GM23338 (cell line): ENCODE data around the gene ANGPTL7. TPM values are rescaled to one million over a fixed set of nuclear protein-coding genes. Genes with fewer than 3 reads are reported as not detected.

Source experiments
- ATAC-seq: fragments of 200-7000 bp; cut with Tn5 transposase; 3 replicates; pipeline ENCODE4 v1.9.1; 2020
- DNase-seq: peaks from one replicate; pipeline ENCODE4 v3.0.0-alpha.2; 2015; ENCODE audit warnings: low spot score
- H2AFZ ChIP-seq: fragments of 200-600 bp; sonication (generic); 2 replicates; pipeline ENCODE4 v1.8.0; 2016; ENCODE audit warnings: antibody characterized with exemption, mild to moderate bottlenecking, moderate library complexity
- H3F3A ChIP-seq: fragments of 200-600 bp; sonication (generic); replicated peaks from 2 replicates; pipeline ENCODE4 v1.8.0; 2017; ENCODE audit warnings: antibody characterized with exemption, mixed run types, low read depth
- H3K27ac ChIP-seq: fragments of 200-600 bp; sonication (generic); 2 replicates; pipeline ENCODE4 v1.6.1; 2016; ENCODE audit warnings: low read depth
- H3K27me3 ChIP-seq: fragments of 200-600 bp; sonication (generic); 2 replicates; pipeline ENCODE4 v1.8.0; 2016; ENCODE audit warnings: mild to moderate bottlenecking, mixed run types, moderate library complexity; ENCODE audit not compliant: insufficient read depth
- H3K36me3 ChIP-seq: fragments of 200-600 bp; sonication (generic); 2 replicates; pipeline ENCODE4 v1.8.0; 2016; ENCODE audit warnings: mild to moderate bottlenecking; ENCODE audit not compliant: insufficient read depth
- H3K4me1 ChIP-seq: fragments of 200-600 bp; sonication (generic); 2 replicates; pipeline ENCODE4 v1.8.0; 2016; ENCODE audit warnings: mild to moderate bottlenecking, moderate library complexity; ENCODE audit not compliant: insufficient read depth
- H3K4me2 ChIP-seq: fragments of 200-600 bp; sonication (generic); 2 replicates; pipeline ENCODE4 v1.7.1; 2017; ENCODE audit warnings: mixed run types
- H3K4me3 ChIP-seq: fragments of 200-600 bp; sonication (generic); 2 replicates; pipeline ENCODE4 v1.6.1; 2016; ENCODE audit warnings: mixed run types
- H3K79me2 ChIP-seq: fragments of 200-600 bp; sonication (generic); replicated peaks from 2 replicates; pipeline ENCODE4 v1.8.0; 2017; ENCODE audit warnings: mild to moderate bottlenecking; ENCODE audit not compliant: insufficient read depth
- H3K9me2 ChIP-seq: fragments of 200-600 bp; sonication (generic); 2 replicates; pipeline ENCODE4 v1.8.0; 2017; ENCODE audit not compliant: insufficient read depth
- H4K20me1 ChIP-seq: fragments of 200-600 bp; sonication (generic); replicated peaks from 2 replicates; pipeline ENCODE4 v1.8.0; 2017; ENCODE audit warnings: mild to moderate bottlenecking; ENCODE audit not compliant: insufficient read depth
- H3K27ac Mint-ChIP-seq: 2 replicates; pipeline ENCODE4 v1.8.0; 2020; ENCODE audit warnings: inconsistent platforms, mild to moderate bottlenecking, moderate library complexity, mixed read lengths
- H3K27me3 Mint-ChIP-seq: 3 replicates; pipeline ENCODE4 v1.8.0; 2022; ENCODE audit warnings: low read depth, mild to moderate bottlenecking, moderate library complexity, mixed read lengths, inconsistent platforms; ENCODE audit not compliant: insufficient read depth, poor library complexity
- H3K36me3 Mint-ChIP-seq: 3 replicates; pipeline ENCODE4 v1.8.0; 2021; ENCODE audit warnings: low read depth, mild to moderate bottlenecking, inconsistent platforms, moderate library complexity, mixed read lengths
- H3K4me1 Mint-ChIP-seq: 3 replicates; pipeline ENCODE4 v1.8.0; 2020; ENCODE audit warnings: mild to moderate bottlenecking, inconsistent platforms, mixed read lengths
- H3K4me3 Mint-ChIP-seq: 3 replicates; pipeline ENCODE4 v1.8.0; 2021; ENCODE audit warnings: moderate library complexity, mild to moderate bottlenecking, inconsistent platforms, mixed read lengths
- H3K9me3 Mint-ChIP-seq: 3 replicates; pipeline ENCODE4 v1.8.0; 2020; ENCODE audit warnings: moderate library complexity, mild to moderate bottlenecking, inconsistent platforms, mixed read lengths
- CREB1 ChIP-seq: fragments of 250-450 bp; sonication (Bioruptor Pico); IDR thresholded peaks from 2 replicates; pipeline ENCODE4 v1.5.0; 2020; ENCODE audit warnings: low read depth, mild to moderate bottlenecking, moderate library complexity
- EZH2 ChIP-seq: fragments of 200-600 bp; sonication (generic); IDR thresholded peaks from one replicate; pipeline ENCODE4 v1.8.0; 2017; ENCODE audit warnings: antibody characterized with exemption, mild to moderate bottlenecking, low read depth; ENCODE audit not compliant: unreplicated experiment
- EZH2phosphoT487 ChIP-seq: fragments of 200-600 bp; sonication (generic); IDR thresholded peaks from one replicate; pipeline ENCODE4 v1.8.1; 2018; ENCODE audit warnings: antibody characterized with exemption; ENCODE audit not compliant: unreplicated experiment
- JUNB ChIP-seq: IDR thresholded peaks from one replicate; pipeline ENCODE4 v1.6.1; 2016; ENCODE audit warnings: antibody characterized with exemption; ENCODE audit not compliant: unreplicated experiment
- STAT1 ChIP-seq: IDR thresholded peaks from one replicate; pipeline ENCODE4 v1.6.1; 2016; ENCODE audit warnings: antibody characterized with exemption; ENCODE audit not compliant: unreplicated experiment
- ZNF114 ChIP-seq: fragments of 250-450 bp; sonication (Bioruptor Pico); IDR thresholded peaks from 2 replicates; pipeline ENCODE4 v1.5.0; 2020; ENCODE audit warnings: mild to moderate bottlenecking, moderate library complexity
- polyA plus RNA-seq: library from polyadenylated mRNA; unstranded; fragments of >200 nt; fragmentation: Nextera tagmentation; extraction: Ambion mirVana; gene quantifications from 2 replicates; pipeline ENCODE4 v1.2.1, GENCODE V29; 2016
- total RNA-seq: library from RNA; depleted of rRNA; stranded (reverse); fragments of >200 nt; shearing (Covaris generic); gene quantifications from 2 replicates; pipeline ENCODE4 v1.2.3, GENCODE V29; 2014
- TF ChIP-seq, protein P1 (sequence below): IDR thresholded peaks from one replicate; pipeline ENCODE4 v1.6.1; 2018; ENCODE audit warnings: antibody characterized with exemption; ENCODE audit not compliant: unreplicated experiment
- TF ChIP-seq, protein P2 (sequence below): IDR thresholded peaks from 2 replicates; pipeline ENCODE4 v1.6.1; 2016; ENCODE audit warnings: antibody characterized with exemption

ANGPTL7 gene
- total and polyA plus RNA-seq, 2 experiments from 2014 or later, result 0.13 TPM; not detected in 1

- Histone ChIP-seq H3K79me2 (no peaks in the 10 kb centered on the region), H3K4me3 (no peak overlapping the region), H4K20me1 (peaks cover 9% of the 10 kb centered on the region; the same call in 1 of the 2 replicates), H3K4me1 (no peaks in the 10 kb centered on the region), H3K4me2 (no peak overlapping the region), H3K27me3 (no peaks in the 10 kb centered on the region), H3K36me3 (peaks cover 59% of the 10 kb centered on the region), H2AFZ (no peak overlapping the region), H3K9me2 (no peaks in the 10 kb centered on the region), H3F3A (no peaks in the 10 kb centered on the region), H3K27ac (no peak overlapping the region)
- H3K4me1 Mint-ChIP-seq, result no peaks in the 10 kb centered on the region
- TF ChIP-seq, protein P1, sequence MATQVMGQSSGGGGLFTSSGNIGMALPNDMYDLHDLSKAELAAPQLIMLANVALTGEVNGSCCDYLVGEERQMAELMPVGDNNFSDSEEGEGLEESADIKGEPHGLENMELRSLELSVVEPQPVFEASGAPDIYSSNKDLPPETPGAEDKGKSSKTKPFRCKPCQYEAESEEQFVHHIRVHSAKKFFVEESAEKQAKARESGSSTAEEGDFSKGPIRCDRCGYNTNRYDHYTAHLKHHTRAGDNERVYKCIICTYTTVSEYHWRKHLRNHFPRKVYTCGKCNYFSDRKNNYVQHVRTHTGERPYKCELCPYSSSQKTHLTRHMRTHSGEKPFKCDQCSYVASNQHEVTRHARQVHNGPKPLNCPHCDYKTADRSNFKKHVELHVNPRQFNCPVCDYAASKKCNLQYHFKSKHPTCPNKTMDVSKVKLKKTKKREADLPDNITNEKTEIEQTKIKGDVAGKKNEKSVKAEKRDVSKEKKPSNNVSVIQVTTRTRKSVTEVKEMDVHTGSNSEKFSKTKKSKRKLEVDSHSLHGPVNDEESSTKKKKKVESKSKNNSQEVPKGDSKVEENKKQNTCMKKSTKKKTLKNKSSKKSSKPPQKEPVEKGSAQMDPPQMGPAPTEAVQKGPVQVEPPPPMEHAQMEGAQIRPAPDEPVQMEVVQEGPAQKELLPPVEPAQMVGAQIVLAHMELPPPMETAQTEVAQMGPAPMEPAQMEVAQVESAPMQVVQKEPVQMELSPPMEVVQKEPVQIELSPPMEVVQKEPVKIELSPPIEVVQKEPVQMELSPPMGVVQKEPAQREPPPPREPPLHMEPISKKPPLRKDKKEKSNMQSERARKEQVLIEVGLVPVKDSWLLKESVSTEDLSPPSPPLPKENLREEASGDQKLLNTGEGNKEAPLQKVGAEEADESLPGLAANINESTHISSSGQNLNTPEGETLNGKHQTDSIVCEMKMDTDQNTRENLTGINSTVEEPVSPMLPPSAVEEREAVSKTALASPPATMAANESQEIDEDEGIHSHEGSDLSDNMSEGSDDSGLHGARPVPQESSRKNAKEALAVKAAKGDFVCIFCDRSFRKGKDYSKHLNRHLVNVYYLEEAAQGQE, result no peak
- no peak for TF ChIP-seq EZH2phosphoT487
- TF ChIP-seq, protein P2, sequence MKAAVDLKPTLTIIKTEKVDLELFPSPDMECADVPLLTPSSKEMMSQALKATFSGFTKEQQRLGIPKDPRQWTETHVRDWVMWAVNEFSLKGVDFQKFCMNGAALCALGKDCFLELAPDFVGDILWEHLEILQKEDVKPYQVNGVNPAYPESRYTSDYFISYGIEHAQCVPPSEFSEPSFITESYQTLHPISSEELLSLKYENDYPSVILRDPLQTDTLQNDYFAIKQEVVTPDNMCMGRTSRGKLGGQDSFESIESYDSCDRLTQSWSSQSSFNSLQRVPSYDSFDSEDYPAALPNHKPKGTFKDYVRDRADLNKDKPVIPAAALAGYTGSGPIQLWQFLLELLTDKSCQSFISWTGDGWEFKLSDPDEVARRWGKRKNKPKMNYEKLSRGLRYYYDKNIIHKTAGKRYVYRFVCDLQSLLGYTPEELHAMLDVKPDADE, result no peak
- H3K36me3 Mint-ChIP-seq, result peaks cover 77% of the 10 kb centered on the region
- no peak overlapping the region for H3K27ac Mint-ChIP-seq
- H3K9me3 Mint-ChIP-seq, result no peaks in the 10 kb centered on the region
- H3K27me3 Mint-ChIP-seq, result no peaks in the 10 kb centered on the region
- no peak for ATAC-seq
- no peak for DNase-seq
- no peak overlapping the region for H3K4me3 Mint-ChIP-seq
Observed at GRCh38 chr1:11211461-11211860, 22.3 kb downstream of the ANGPTL7 start.

- H3F3A ChIP-seq, result no peaks in the 10 kb centered on the region
- no peak overlapping the region for H2AFZ ChIP-seq
- H3K27me3 Mint-ChIP-seq, result no peaks in the 10 kb centered on the region
- no peaks in the 10 kb centered on the region for H3K4me1 ChIP-seq
- no peaks in the 10 kb centered on the region for H3K4me1 Mint-ChIP-seq
- no peak for DNase-seq
- H3K36me3 ChIP-seq, result peaks cover 54% of the 10 kb centered on the region
- TF ChIP-seq STAT1 (no peak), JUNB (no peak), ZNF114 (CRISPR knock-in tag) (no peak), CREB1 (no peak), EZH2 (no peak)
- no peaks in the 10 kb centered on the region for H3K9me2 ChIP-seq
- H3K36me3 Mint-ChIP-seq, result peaks cover 74% of the 10 kb centered on the region
- no peak for ATAC-seq
- no peak overlapping the region for H3K27ac ChIP-seq
- no peak overlapping the region for H3K4me2 ChIP-seq
- H3K9me3 Mint-ChIP-seq, result no peaks in the 10 kb centered on the region
- H3K27ac Mint-ChIP-seq, result no peak overlapping the region
- no peaks in the 10 kb centered on the region for H3K79me2 ChIP-seq
- H3K4me3 ChIP-seq, result no peak overlapping the region
- H3K27me3 ChIP-seq, result no peaks in the 10 kb centered on the region
- H3K4me3 Mint-ChIP-seq, result no peak overlapping the region
- peaks cover 9% of the 10 kb centered on the region; the same call in 1 of the 2 replicates for H4K20me1 ChIP-seq
Observed at GRCh38 chr1:11211925-11212587, 22.9 kb downstream of the ANGPTL7 start.
